ENCODE measurements around the gene ADAMTSL5.
"Not testable (repeated sequence)": the region's sequence is repeated elsewhere in the genome, so short reads cannot be mapped to it uniquely, and the experiment has no call there.

The ADAMTSL5 gene

DNA sequence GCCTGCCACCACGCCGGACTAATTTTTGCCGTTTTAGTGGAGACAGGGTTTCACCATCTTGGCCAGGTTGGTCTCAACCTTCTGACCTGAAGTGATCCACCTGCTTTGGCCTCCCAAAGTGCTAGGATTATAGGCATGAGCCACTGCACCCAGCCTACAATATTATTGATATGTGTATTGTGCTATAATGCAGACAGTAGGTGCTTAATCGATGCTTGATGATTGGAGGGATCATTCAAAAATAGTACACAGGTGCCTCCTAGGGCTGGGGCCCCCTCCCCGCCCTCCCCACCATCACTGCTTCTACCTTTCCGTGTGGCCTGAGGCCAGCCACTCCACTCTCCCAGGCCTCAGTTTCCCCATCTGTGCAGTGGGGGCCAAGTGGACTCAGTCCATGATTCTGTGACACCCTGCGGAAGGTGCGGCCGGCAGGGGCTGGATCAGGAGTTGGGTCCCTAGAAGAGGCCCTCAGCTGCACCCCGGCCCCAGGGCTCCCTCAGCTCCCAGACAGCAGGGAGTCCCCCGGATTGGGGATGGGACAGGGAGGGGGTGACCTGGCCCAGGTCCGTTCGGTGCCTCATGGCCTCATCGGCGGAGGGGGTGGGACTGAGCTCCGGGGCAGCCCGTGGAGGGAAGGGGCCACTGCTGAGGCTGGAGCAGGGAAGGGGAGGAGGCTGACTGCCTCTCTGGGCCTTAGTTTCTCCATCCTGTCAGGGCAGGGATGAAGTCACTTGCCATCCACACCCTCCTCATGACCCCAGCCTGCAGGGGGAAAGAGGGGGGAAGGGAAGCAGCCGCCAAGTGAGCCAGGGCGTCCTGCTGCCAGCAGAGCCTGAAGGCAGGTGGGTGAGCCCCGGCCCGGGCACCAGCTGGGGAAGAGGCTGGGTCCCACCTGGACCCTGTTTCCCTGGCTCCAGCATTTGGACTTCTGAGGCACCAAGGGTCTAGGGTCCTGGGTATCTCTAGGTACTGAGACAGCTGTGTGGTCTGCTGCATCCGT is 1.2 kb downstream of the ADAMTSL5 start:
- DNase-seq = no peak

DNA sequence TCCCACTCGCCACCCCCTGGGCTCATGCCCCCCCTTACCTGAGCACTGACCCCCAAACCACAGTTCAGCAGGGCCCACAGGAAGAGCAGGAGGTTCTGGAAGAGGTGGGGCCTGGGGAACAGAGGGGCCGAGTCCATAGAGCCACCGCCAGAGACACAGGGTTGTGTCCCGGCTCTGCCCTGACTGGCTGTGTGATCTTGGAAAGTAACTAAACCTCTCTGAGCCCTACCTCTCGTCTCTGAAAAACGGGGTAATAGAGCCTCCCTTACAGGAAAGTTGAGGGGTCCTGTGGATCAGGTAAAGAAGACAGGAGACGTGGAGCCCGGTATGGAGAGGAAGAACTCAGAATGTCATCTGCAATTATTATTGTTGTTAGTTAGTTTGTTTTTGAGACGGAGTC is 2.0 kb downstream of the ADAMTSL5 start:
- DNase-seq = no peak

DNA sequence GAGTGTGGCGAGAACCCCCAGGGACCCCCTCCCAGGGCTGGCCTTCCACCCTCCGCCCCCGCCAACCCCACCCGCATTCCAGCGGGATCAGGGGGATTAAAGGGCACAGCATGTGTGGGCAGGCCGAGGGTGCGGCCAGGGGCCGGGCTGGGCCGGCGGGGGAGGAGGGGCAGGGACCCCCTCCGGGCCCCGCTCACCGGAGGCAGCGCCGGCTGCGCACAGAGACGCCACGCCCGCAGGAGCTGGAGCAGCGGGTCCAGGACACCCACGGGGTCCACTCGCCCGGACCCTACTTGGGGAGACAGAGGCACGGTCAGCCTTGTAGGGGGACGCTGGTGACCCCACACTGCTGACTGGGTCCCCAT is 2.4 kb downstream of the ADAMTSL5 start:
- no peak for DNase-seq

DNA sequence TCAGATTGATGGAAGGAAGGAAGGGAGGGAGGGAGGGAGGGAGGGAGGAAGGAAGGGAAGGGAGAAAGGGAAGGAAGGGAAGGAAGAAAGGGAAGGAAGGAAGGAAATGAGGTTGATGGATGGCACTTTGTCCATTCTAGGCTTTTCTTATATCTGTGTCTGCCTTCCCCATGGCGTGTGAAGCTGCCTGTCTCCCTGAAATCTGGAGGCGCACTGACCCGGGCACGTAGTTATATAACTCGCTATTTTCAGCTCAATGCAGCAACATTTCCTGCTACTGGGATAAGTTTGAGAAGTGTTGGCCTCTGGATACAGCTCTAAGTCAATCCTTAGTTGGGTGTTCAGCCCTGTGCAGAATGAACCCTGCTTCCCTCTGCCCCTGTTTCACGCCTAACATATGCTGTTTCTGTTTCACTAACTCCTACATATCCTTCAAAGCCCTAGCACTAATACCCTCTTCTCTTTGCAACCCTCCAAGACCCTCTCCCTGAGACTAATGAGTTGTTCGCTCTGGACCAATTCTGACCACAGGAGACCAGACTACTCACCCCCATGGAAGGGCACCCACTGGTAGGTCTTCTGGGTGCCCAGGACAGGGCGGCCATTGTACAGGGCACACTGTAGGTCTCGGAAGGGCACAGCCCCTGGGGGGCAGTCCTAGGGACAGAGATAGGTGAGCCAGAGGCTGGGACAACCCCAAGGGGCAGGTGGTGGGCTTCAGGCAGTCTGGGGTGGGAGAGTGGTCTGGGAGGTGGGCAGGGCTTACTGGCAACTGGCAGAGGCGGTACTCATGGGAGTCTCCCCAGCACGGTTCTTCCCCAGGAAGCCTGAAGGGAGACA is 3.0 kb downstream of the ADAMTSL5 start:
- DNase-seq = no peak

DNA sequence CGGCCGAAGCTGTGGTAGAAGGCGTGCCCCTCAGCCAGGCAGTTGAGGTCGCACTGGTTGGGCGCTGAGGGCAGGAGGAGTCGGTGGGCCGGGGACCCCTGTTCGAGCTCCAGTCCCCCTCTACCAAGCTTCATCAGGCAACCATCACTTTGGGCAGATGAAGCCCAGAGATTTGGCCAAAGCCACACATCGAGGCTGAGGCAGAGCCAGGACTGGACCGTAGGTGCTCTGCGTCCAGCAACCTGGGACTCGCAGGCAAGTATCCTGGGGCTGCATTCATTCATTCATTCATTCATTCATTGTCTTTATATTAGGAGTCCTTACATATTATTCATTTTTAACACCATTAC is 4.3 kb downstream of the ADAMTSL5 start:
- no peak for DNase-seq

DNA sequence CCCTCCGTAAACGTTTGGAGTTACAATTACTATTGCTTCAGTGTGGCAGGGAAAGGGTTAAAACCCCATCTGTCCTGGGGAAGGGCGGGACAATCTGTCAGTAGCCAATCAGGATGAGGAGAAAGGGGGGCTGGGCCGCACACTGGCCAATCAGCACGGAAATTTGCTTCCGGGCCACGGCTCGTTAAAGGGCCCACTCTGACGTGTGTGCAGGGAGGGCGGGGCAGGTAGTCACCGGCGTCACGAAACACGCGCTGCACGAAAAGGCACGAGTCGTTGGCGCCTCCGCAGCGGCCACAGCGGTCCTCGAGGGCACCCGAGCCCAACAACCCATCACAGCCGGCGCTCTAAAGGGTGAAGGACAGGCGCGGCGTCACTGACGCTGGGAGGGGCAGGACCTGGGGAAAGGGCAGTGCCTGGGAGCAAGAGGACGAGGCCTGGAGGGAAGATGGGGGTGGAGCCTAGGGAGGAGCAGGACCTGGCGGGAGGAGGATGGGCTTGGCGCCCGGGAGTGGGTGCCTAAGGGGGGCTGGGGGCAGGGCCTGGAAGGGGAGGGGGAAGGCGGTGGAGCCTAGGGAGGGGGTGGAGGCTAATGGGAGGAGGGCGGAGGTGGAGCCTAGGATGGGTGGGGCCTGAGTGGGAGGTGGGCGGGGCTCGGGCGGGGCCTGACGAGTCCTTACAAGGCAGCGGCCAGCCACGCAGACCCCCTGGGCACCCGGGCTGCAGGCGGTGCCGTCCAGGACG is 4.9 kb downstream of the ADAMTSL5 start:
- DNase-seq = peak; percentile 98 to 99

DNA sequence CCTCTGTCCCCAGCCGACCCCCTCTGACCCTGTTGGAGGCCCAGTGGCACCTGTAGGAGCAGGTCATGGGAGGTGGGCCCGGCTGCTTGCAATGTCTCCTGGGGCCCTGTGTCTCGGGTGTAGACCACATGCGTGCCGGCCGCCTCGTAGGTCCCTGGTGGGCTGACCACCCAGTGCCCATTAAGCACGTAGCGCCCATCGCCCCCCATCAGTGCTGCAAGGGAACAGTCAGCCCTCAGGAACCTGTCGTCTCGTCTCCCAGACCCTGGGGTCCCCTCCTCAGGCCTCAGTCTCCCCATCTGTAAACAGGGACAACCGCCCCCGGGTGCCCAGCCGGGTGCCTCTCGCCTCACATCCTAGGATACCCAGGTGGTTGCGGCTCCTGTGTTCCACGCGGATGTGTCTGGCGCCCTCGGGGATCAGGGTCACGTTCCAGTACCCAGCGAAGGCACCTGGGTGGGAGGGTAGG is 5.6 kb downstream of the ADAMTSL5 start:
- no peak for DNase-seq

DNA sequence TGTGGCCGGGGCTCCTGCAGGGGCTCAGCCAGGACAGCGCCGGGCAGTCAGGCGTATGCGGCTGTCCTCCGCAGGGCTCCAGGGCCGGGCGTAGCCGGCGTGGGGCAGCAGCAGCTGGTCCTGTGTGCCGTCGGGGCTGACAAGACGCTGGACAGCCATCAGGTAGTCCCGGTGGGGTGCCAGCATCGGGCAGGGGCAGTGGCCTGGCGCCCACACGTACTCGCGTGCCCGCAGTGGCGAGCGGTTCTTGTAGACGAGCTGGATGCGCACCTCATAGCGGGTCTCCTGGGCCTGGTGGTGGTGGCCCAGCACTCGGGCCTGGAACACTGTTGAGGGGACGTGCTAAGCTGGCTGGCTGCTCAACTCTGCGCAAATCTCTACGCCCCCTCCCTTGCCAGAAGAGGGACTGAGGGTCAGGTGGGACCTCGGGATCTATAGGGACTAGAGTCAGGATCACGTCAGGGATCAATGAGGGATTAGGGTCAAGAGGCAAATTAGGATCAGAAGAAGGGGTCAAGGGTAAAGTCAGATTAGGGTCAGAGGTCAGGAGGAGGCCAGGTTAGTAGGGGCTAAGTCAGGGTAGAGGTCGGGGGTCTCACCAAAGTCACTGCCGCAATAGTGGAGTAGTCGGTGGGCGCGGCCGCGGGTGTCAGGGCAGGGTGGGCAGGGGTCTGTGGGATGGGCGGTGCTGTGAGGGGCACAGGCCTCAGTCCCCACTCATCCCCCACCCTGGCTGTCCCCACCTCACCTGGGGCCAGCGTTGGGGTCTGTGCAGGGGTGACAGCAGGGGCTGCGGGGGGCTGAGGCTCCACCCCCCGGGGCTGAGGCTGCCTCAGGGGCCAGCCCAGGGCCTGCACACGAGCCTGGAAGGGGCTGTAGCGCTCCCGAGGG is 6.6 kb downstream of the ADAMTSL5 start:
- no peak for DNase-seq

DNA sequence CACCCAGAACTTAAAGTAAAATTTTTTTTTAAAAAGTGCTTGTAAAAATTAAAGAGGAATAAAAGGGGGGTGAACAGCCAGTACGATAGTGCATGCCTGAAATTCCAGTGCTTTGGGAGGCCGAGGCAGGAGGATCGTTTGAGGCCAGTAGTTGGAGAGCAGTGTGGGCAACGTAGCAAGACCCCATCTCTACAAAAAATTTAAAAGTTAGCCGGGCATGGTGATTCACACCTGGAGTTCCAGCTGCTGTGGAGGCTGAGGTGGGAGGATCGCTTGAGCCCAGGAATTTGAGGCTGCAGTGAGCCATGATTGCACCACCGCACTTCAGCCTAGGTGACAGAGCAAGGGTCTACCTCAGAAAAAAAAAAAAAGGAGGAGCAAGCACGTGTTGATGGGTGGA is 7.8 kb downstream of the ADAMTSL5 start:
- no peak for DNase-seq

DNA sequence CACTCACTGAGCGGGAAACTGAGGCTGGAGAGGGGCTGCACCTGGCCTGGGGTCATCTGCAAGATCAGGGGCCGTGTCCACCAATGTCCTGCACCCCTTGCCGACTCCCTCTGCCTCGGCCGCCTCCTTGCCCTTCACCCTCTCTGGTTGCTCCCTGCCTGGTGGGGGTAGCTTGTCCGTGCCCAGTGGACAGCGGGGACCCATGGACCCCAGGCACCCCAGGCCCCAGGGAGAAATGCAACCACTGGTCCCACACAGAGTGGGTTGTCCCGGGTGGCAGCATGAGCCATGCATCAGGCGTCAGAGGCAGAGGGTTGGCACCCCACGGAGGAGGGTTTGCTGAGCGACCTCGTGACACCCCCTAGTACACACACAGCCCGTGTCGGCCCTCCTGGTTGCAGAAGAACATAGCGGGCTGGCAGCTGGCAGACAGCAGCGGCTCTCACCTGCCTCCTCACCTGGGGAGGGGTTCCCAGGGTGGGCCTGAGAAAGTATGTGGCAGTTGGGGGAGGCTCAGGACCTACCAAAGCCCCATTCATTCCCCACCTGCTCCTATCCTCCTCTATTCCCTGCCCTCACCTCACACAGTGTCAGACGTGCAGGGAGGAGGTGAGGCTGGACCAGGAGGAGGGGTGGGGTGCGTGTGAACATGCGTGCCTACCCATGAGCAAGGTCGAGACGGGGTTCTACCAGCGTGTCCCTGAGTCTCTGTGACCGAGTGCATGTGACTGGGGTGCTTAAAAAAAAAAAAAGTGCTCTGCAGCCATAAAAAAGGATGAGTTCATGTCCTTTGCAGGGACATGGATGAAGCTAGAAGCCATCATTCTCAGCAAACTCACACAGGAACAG is 8.7 kb downstream of the ADAMTSL5 start:
- no peak for DNase-seq

DNA sequence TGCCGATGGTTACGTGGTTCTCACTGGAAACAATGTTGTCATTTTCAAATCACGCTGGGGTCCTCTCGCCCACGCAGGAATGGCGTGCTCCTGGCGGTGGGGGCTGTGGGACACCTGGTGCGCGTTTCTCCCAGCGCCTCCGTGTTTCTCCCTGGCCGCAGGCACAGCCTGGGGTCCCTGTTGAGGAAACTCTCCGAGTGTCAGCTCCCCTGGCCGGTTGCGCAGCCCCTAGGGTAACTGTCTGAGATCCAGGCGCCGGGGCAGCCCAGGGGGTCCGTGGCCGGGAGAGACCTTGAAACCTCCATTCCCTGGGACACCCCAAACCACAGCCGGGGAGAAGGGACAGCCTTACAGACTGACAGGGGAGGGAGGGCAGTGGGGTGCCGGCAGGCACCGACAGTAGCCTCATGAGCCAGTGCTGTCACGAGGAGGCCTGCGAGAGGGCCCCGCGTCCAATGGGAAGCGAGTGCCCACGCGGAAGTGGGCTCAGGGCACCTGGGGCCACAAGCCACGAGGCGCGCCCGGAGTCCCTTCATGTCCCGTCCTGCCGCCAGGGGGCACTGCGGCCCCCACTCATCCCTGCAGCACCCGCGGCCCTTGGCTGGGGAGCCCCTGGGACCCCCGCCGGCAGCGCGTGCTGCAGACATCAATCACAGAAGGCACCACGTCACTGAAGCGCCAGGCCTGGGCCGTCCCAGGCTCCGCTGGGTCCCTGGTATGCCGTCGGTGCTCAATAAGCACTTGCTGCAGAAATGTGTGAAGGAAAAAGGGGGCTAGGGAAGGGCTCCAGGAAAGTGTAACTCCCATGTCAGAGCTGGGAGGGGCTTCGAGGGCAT is 9.5 kb downstream of the ADAMTSL5 start:
- DNase-seq = peak; percentile 27 to 64

DNA sequence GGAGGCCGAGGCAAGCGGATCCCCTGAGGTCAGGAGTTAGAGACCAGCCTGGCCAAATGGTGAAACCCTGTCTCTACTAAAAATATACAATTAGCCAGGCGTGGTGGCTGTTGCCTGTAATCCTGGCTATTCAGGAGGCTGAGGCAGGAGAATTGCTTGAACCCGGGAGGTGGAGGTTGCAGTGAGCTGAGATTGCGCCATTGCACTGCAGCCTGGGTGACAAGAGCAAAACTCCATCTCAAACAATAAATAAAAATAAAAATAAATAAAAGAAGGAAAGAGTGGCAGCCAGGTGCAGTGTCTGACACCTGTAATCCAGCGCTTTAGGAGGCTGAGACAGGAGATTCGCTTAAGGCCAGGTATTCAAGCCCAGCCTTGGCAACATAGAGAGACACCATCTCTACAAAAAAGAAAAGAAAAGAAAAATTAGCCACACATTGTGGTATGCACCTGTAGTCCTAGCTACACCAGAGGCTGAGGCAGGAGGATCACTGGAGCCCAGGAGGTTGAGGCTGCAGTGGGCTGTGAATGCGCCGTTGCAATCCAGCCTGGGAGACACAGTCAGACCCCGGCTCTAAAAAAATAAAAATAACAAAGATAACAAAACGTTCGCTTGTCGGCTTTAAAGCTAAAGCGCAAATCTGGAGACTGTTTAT is 10.3 kb downstream of the ADAMTSL5 start:
- no peak for DNase-seq

DNA sequence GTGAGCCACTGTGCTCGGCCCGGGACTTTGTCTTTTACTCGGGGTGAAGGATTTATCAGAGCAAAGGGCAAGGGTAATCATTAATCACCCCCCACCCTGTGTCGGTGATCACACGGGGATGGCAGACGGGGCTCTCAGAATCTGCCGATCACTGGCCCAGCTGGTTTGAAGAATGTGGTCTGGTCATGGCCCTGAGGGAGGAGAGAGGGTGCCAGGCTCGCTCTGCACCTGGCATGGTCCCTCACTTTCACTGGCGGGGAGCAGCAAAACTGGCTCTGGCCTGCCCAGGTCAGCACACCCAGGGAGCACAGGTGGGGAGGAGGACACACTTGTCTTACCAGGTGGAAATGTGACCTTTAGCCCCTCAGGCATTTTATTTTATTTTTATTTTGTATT is 11.6 kb downstream of the ADAMTSL5 start:
- DNase-seq = no peak

DNA sequence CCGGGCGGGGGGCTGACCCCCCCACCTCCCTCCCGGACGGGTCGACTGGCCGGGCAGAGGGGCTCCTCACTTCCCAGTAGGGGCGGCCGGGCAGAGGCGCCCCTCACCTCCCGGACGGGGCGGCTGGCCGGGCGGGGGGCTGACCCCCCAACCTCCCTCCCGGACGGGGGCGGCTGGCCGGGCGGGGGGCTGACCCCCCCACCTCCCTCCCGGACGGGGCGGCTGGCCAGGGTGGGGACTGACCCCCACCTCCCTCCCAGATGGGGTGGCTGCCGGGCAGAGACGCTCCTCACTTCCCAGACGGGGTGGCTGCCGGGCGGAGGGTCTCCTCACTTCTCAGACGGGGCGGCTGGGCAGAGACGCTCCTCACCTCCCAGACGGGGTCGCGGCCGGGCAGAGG is 13.6 kb downstream of the ADAMTSL5 start:
- DNase-seq = not testable (repeated sequence)

DNA sequence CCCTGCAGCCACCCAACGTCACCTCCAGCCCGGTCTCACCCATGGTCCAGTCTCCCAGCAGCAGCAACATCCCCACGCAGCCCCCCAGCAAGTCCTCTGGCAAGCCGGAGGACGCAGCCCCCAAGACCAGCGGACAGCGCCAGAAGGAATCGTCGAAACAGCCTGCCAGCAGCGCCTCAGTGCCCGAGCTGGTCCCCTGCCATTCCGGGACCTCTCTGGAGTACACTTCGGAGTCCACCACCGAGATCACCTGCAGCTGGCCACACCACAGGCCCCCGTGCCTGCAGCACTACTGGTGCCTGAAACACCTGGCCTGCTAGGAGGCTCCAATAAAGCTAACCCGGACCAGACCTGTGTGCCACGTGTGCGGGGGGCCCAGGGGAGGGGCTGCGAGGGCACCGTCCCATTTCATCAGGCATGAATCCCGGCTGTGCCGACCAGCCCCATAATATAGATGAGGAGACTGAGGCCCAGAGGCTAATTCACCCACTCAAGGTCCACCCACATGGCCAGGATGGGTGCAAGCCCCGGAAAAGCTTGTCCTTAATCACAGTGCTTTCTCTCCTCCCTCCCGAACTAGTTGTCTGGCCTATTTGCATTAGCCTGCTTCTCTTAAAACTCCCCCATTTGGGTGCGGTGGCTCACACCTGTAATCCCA is 15.1 kb downstream of the ADAMTSL5 start:
- DNase-seq = no peak

DNA sequence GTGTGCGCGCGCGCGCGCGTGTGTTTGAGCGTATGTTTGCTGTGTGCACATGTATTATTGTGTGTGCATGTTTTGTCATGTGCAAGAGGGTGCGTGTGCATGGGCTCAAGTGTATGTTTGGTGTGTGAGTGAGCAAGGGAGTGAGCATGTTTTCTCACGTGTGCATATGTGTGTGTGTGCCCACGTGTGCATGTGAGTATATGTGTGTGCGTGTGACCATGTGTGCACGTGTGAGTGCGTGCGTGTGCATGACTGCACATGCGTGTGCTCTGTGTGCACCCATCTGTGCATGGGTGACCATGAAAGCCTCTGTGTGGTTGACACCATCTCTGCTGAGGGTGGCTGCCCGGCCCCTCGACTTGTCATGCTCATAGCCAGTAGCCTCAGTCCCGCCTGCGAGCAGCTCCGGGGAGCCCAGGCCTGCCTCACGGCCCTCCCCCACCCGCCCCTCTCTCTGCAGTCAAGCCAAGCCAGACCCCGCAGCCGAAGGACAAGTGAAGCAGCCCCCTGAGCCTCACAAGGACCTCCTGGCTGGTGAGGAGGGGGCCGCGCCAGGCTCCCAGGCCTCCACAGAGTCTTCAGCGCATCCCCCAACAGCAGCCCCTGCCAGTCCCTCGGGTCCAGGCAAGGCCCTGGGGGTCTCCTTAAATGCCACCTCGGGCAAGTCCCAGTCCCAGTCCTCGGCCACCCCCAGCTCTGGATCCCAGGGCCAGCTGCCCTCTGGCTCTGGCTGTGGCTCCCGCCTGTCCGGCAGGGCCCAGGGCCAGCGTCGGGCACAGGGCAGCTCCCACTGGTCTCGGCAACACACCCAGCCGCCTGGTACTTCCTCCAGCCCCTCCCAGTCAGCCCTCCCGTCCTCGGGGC is 15.9 kb downstream of the ADAMTSL5 start:
- no peak for DNase-seq

DNA sequence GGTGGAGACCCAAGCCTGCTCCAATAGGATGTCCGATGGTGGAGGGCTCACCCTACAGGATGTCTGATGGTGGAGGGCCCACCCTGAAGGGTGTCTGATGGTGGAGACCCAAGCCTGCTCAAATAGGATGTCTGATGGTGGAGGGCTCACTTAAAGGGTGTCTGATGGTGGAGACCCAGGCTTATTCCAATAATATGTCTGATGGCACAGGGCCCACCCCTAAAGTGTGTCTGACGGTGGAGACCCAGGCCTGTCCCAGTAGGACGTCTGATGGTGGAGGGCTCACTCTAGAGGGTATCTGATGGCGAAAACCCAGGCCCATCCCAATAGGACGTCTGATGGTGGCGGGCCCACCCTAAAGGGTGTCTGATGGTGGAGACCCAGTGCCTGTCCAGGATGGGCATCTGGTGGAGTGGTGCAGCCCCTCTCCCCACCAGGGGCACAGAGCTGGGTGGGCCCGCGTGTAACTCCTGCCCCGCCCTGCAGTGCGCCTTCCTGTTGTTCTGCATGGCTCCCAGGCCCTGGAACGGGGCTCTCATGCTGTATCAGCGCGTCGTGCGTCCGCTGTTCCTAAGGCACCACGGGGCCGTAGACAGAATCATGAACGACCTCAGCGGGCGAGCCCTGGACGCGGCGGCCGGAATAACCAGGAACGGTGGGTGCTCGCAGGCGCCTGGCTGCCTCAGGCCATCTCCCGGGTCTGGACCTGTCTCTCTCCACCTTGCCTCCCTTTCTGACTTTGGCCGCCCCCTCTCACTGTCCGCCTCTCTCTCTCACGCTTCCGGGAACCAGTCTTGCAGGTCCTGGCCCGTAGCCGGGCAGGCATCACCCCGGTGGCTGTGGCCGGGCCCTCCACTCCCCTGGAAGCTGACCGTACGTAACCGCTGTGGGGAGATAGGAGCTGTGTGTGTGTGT is 16.8 kb downstream of the ADAMTSL5 start:
- DNase-seq = no peak
